ENCODE data around the gene CFDP1.
A peak's percentile ranks its signal among the peaks of the same experiment; 100 is the strongest.
"Not testable (repeated sequence)": the region's sequence is repeated elsewhere in the genome, so short reads cannot be mapped to it uniquely, and the experiment has no call there.

Gene CFDP1

DNA sequence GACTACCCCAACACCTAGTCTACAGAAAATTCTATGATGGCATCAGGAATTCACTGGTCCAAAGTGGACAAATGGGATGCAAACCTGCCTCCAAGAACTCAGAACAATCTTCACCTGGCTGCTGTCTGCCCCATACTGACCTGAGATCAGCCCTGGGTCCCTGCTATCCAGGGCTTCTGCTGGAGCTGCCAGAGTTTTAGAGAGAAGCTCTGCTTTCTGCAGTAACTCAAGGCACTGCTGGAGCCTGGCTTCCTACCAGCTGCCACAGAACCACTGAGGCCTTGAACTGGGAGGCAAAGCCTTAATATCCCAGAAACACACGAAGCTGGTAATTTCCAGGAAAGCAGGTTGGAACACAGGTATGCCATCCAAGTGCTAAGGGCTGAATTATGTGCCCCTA is 23.7 kb upstream of the CFDP1 start:
- H3K9ac ChIP-seq (ENCODE audit: low read depth, low read length): no peak overlapping the region
- no peak overlapping the region for H3K4me3 ChIP-seq (ENCODE audit: low read length)
- peaks cover 18% of the 10 kb centered on the region for H3K4me1 ChIP-seq (ENCODE audit: insufficient read depth, low read length)
- no peak overlapping the region for H3K27ac ChIP-seq (ENCODE audit: low read length)
- H3K9me3 ChIP-seq (ENCODE audit: insufficient read depth, low read depth, low read length): no peaks in the 10 kb centered on the region
- H3K27me3 ChIP-seq (ENCODE audit: insufficient read depth, low read length): no peaks in the 10 kb centered on the region
- peaks cover 9% of the 10 kb centered on the region; the same call in 1 of the 2 replicates for H3K36me3 ChIP-seq (ENCODE audit: insufficient read depth, low read depth, low read length)

DNA sequence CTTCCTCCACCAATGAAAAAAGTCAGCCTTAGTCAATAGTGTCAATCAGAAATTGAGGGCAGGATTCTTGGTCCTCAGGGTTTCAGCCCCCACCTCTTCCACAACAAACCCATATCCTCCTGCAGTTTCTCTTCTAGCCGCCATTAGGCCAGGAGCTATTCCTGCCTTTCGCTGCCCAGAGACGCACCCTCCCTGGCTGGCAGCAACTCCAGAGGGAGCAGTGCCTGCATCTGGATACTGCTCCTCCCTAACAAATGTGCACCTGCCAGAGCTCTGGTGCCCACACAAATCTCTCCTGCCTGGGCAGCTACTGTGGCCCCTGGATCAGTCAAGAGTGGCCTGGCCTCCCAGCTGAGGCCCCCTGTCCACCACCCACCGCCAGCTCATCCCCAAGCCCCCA is 23.2 kb upstream of the CFDP1 start:
- not testable (repeated sequence) for H3K9ac ChIP-seq (ENCODE audit: low read depth, low read length); H3K9me3 ChIP-seq (ENCODE audit: insufficient read depth, low read depth, low read length); H3K4me3 ChIP-seq (ENCODE audit: low read length); H3K27me3 ChIP-seq (ENCODE audit: insufficient read depth, low read length); H3K36me3 ChIP-seq (ENCODE audit: insufficient read depth, low read depth, low read length); H3K27ac ChIP-seq (ENCODE audit: low read length)
- H3K4me1 ChIP-seq (ENCODE audit: insufficient read depth, low read length): peaks cover 18% of the 10 kb centered on the region

DNA sequence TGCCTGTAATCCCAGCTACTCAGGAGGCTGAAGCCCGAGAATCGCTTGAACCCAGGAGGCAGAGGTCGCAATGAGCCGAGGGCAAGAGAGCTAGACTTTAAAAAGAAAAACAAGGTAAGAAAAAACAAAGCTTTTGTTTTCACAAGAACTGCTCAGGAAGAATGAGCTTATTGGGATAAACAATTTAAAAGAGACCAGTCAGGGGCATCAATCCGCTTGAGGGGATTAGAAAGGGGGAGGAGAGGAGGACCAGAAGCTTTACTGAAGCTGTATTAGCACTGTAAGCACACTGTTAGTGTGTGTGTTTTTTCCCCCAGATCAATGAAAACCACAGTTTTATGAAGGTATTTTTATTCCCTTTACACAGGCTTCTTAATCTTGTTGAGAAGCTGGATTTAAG is 22.4 kb upstream of the CFDP1 start:
- Histone ChIP-seq H3K36me3 (ENCODE audit: insufficient read depth, low read depth, low read length) (peaks cover 14% of the 10 kb centered on the region; the same call in 1 of the 2 replicates), H3K27ac (ENCODE audit: low read length) (no peak overlapping the region), H3K4me3 (ENCODE audit: low read length) (peak overlapping the region; percentile 26; the same call in 1 of the 2 replicates), H3K9ac (ENCODE audit: low read depth, low read length) (no peak overlapping the region), H3K27me3 (ENCODE audit: insufficient read depth, low read length) (no peaks in the 10 kb centered on the region), H3K4me1 (ENCODE audit: insufficient read depth, low read length) (peaks cover 18% of the 10 kb centered on the region), H3K9me3 (ENCODE audit: insufficient read depth, low read depth, low read length) (no peaks in the 10 kb centered on the region)

DNA sequence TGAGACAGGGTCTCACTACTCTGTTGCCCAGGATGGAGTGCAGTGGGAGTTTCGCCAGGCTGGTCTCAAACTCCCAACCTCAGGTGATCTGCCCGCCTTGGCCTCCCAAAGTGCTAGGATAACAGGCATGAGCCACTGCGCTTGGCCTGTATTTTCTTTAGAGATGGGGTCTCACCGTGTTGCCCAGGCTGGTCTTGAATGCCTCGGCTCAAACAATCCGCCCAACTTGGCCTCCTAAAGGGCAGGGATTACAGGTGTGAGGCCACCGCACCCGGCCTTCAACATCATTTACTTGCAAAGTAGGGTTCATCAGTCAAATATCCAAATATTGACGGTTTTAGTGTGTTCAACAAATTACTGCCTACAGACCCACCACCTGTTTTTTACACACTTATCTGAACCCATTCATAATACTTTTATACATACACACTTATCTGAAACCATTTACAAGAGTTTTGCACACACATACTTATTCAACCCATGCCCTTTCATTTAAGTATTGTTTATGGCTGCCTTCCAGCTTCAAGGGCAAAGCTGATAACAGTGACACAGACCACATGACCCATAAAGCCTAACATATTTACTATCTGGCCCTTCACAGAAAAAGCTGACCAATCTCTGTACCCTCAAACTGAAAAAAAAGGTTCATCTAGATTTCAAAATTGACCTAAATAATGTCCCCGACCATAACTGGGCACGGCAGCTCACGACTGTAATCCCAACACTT is 19.3 kb upstream of the CFDP1 start:
- H3K27me3 ChIP-seq (ENCODE audit: insufficient read depth, low read length): no peaks in the 10 kb centered on the region
- H3K9me3 ChIP-seq (ENCODE audit: insufficient read depth, low read depth, low read length): no peaks in the 10 kb centered on the region
- no peak overlapping the region for H3K9ac ChIP-seq (ENCODE audit: low read depth, low read length)
- peaks cover 33% of the 10 kb centered on the region; the same call in 1 of the 2 replicates for H3K36me3 ChIP-seq (ENCODE audit: insufficient read depth, low read depth, low read length)
- H3K4me3 ChIP-seq (ENCODE audit: low read length): no peak overlapping the region
- H3K4me1 ChIP-seq (ENCODE audit: insufficient read depth, low read length): peaks cover 11% of the 10 kb centered on the region; the same call in 1 of the 2 replicates
- no peak overlapping the region for H3K27ac ChIP-seq (ENCODE audit: low read length)

DNA sequence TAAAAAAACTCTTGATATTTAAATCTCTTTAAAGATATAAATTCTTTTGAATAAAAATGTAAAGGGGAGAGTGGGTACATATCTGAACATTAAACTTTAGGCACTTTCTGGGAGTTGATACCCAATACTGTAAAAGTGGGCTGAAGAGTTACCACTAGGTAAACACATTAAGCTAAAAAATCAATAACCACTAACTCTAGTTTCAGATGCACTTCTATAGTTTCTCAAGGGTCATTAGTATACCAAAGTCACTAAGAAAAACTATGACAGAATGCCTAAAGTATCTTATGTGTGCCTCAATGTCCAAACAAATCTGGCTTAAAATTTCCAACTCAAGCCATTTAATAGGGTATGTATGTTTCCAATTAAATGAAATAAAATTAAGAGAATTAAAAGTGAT is 13.1 kb upstream of the CFDP1 start:
- Histone ChIP-seq H3K27ac (ENCODE audit: low read length) (no peak overlapping the region), H3K27me3 (ENCODE audit: insufficient read depth, low read length) (no peaks in the 10 kb centered on the region), H3K4me1 (ENCODE audit: insufficient read depth, low read length) (no peaks in the 10 kb centered on the region), H3K36me3 (ENCODE audit: insufficient read depth, low read depth, low read length) (peaks cover 44% of the 10 kb centered on the region), H3K9ac (ENCODE audit: low read depth, low read length) (no peak overlapping the region), H3K4me3 (ENCODE audit: low read length) (no peak overlapping the region), H3K9me3 (ENCODE audit: insufficient read depth, low read depth, low read length) (no peaks in the 10 kb centered on the region)

DNA sequence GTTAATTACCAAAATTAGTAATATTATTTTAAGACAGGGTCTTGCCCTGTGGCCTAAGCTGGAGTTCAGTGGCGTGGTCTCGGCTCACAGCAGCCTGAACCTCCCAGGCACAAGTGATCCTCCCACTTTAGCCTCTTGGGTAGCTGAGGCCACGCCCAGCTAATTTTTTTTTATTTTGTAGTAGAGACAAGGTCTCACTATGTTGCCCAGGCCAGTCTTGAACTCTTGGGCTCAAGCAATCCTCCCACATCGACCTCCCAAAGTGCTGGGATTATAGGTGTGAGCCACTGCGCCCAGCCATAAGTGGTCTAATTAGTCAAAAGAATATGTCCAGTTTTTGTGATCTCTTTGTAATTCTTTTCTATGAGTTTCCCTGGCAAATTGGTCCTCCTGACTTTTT is 12.0 kb upstream of the CFDP1 start:
- Histone ChIP-seq H3K4me1 (ENCODE audit: insufficient read depth, low read length) (no peaks in the 10 kb centered on the region), H3K36me3 (ENCODE audit: insufficient read depth, low read depth, low read length) (peaks cover 34% of the 10 kb centered on the region), H3K27ac (ENCODE audit: low read length) (no peak overlapping the region), H3K9ac (ENCODE audit: low read depth, low read length) (no peak overlapping the region), H3K4me3 (ENCODE audit: low read length) (no peak overlapping the region), H3K27me3 (ENCODE audit: insufficient read depth, low read length) (no peaks in the 10 kb centered on the region), H3K9me3 (ENCODE audit: insufficient read depth, low read depth, low read length) (no peaks in the 10 kb centered on the region)

DNA sequence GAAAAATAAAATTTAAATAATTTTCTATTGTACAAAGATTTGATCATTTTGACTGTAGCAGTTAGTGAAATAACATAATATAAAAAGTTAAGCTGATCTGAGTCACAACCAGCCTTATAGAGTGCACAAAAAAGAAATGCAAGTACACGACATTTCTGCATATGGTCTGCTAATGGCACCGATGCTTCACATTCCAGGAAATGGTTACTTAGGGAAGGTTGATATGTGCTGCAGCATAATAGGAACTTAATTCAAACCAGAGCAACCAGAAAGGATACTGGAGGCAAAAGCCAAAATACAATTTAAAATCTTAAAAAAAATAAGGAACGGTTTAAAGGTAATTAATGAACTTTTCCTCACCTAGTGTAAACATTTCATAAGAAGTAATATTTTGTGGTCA is 10.0 kb upstream of the CFDP1 start:
- Histone ChIP-seq H3K4me3 (ENCODE audit: low read length) (no peak overlapping the region), H3K27me3 (ENCODE audit: insufficient read depth, low read length) (no peaks in the 10 kb centered on the region), H3K36me3 (ENCODE audit: insufficient read depth, low read depth, low read length) (peaks cover 17% of the 10 kb centered on the region)

DNA sequence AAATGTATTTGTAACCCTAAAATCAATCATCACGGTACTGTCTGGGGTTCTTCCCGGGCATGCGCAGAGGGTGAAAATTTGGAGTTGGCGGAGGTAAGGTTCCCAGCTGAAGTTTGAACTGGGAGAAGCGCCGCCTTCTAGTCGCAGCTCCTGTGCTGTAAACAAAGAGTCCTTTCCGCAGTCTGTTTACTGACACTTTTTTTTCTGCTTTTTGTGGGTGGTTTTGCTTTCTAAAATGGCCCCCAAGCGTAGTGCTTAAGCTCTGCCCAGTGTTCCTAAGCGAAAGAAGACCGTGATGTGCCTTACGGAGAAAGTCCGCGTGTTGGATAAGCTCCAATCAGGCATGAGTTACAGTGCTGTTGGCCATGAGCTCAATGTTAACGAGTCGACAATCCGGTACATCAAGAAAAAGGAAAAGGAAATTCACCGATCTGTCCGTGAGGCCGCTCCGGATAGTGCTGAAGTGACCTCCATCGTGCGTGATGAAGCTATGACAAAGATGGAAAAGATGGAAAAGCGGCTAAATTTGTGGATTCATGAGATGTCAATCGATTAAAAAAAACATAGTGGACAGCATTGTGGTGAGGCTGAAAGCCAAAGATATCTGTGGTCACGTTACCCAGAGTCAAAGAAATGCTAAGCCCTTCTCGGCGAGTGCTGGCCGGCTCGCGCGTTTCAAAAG is 570 bp upstream of the CFDP1 start:
- H3K9me3 ChIP-seq (ENCODE audit: insufficient read depth, low read depth, low read length): no peaks in the 10 kb centered on the region
- H3K27ac ChIP-seq (ENCODE audit: low read length): peak overlapping the region; percentile 45
- no peaks in the 10 kb centered on the region for H3K27me3 ChIP-seq (ENCODE audit: insufficient read depth, low read length)
- H3K4me1 ChIP-seq (ENCODE audit: insufficient read depth, low read length): no peaks in the 10 kb centered on the region
- peak overlapping the region; percentile 88 for H3K4me3 ChIP-seq (ENCODE audit: low read length)
- peak overlapping the region; percentile 85 for H3K9ac ChIP-seq (ENCODE audit: low read depth, low read length)
- peaks cover 6% of the 10 kb centered on the region; the same call in 1 of the 2 replicates for H3K36me3 ChIP-seq (ENCODE audit: insufficient read depth, low read depth, low read length)

More for the DNA sequence above, 10.0 kb upstream of the CFDP1 start:
- Histone ChIP-seq H3K27ac (ENCODE audit: low read length) (no peak overlapping the region), H3K9me3 (ENCODE audit: insufficient read depth, low read depth, low read length) (no peaks in the 10 kb centered on the region), H3K9ac (ENCODE audit: low read depth, low read length) (no peak overlapping the region), H3K4me1 (ENCODE audit: insufficient read depth, low read length) (no peaks in the 10 kb centered on the region)

DNA sequence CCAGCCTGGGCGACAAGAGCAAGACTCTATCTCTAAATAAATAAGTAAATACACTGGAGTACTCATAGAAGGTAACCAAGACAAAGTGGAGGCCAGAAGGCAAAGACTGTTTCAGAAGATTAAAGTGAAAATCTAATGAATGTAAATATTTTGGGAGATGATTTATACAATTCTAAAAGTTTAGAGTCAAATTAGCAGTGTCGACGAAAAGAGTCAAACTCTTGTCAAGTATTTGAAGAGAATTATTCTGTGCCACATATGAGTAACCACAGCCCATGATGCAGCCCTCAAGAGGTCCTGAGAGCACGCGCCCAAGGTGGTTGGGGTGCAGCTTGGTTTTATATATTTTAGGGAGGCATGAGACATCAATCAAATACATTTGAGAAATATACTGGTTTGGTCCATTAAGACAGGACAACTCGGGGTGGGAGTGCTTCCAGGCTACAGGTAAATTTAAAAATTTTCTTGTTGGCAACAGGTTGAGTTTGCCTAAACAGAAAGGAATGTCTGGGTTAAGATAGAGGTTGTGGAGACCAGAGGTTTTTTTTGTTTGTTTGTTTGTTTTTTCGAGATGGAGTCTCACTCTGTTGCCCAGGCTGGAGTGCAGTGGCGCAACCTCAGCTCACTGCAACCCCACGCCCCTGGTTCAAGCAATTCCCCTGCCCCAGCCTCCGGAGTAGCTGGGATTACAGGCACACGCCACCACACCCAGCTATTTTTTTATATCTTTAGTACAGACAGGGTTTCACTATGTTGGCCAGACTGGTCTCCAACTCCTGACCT is 3.5 kb downstream of the CFDP1 start:
- H3K9me3 ChIP-seq (ENCODE audit: insufficient read depth, low read depth, low read length): no peaks in the 10 kb centered on the region
- H3K27me3 ChIP-seq (ENCODE audit: insufficient read depth, low read length): no peaks in the 10 kb centered on the region
- H3K36me3 ChIP-seq (ENCODE audit: insufficient read depth, low read depth, low read length): peaks cover 6% of the 10 kb centered on the region; the same call in 1 of the 2 replicates
- H3K27ac ChIP-seq (ENCODE audit: low read length): no peak overlapping the region
- H3K4me3 ChIP-seq (ENCODE audit: low read length): no peak overlapping the region
- 0 out of 2 replicates have a peak, but pooled peaks cover under 1% of the 10 kb centered on the region for H3K4me1 ChIP-seq (ENCODE audit: insufficient read depth, low read length)
- H3K9ac ChIP-seq (ENCODE audit: low read depth, low read length): no peak overlapping the region

DNA sequence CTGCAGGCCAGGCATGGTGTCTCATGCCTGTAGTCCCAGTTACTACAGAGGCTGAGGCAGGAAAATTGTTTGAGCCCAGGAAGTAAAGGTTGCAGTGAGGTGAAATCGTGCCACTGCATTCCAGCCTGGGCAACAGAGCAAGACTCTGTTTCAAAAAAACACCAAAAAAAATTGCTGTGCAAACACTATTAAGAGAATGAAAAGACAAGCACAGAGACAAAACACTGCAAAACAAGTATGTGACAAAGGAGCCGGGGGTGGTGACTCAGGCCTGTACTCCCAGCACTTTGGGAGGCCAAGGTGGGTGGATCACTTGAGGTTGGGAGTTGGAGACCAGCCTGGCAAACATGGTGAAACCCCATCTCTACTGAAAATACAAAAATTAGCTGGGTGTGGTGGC is 6.8 kb downstream of the CFDP1 start:
- not testable (repeated sequence) for H3K9me3 ChIP-seq (ENCODE audit: insufficient read depth, low read depth, low read length); H3K27ac ChIP-seq (ENCODE audit: low read length); H3K4me1 ChIP-seq (ENCODE audit: insufficient read depth, low read length); H3K36me3 ChIP-seq (ENCODE audit: insufficient read depth, low read depth, low read length); H3K4me3 ChIP-seq (ENCODE audit: low read length); H3K9ac ChIP-seq (ENCODE audit: low read depth, low read length); H3K27me3 ChIP-seq (ENCODE audit: insufficient read depth, low read length)

DNA sequence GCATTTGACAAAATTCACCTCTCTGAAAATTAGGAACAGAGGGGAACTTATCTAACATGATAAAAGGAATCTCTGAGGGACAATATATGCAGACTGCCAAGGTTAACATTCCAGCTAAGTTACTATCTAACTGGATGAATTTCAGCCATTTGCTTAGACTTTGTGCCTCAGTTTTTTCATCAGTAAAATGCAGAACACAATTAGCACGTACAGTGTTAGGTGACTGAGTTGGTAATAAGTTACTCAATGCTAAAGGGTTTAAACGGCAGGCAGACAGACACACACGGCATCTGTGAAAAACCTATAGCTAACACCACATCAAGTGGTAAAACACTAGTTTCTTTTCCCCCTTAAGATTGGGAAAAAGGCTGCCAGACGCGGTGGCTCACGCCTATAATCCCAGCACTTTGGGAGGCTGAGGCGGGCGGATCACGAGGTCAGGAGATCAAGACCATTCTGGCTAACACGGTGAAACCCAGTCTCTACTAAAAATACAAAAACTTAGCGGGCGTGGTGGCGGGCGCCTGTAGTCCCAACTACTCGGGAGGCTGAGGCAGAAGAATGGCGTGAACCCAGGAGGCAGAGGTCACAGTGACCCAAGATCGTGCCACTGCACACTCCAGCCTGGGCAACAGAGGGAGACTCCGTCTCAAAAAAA is 9.1 kb downstream of the CFDP1 start:
- H3K9ac ChIP-seq (ENCODE audit: low read depth, low read length); H3K27ac ChIP-seq (ENCODE audit: low read length); H3K9me3 ChIP-seq (ENCODE audit: insufficient read depth, low read depth, low read length); H3K27me3 ChIP-seq (ENCODE audit: insufficient read depth, low read length); H3K4me3 ChIP-seq (ENCODE audit: low read length); H3K36me3 ChIP-seq (ENCODE audit: insufficient read depth, low read depth, low read length): not testable (repeated sequence)
- H3K4me1 ChIP-seq (ENCODE audit: insufficient read depth, low read length): peaks cover 26% of the 10 kb centered on the region

Measured in iPS-20b (cell line).